ENCODE results near the gene CACNA1I. TPM values are rescaled to one million over a fixed set of nuclear protein-coding genes. Genes with fewer than 3 reads are reported as not detected.

CACNA1I gene
- total and polyA plus RNA-seq, 2 donors (not counting 1 experiment from before 2014, with no cell fraction given): 0.07 to 0.25 TPM

- no peaks in the 10 kb centered on the region for H4K20me1 ChIP-seq (ENCODE audit: control insufficient read depth, insufficient read depth, low read length, poor library complexity, severe bottlenecking)
Observed at GRCh38 chr22:39703091-39703490, 132.5 kb downstream of the CACNA1I start.

GRCh38 chr22:39703928-39704639, 133.5 kb downstream of the CACNA1I start:
- no peak overlapping the region for H3K27ac Mint-ChIP-seq
- DNase-seq (no peak), ATAC-seq (ENCODE audit: low read depth) (no peak)
- H3K4me3 Mint-ChIP-seq: no peak overlapping the region
- ChIA-PET POLR2A (no interaction called here), CTCF (interaction anchor here (0.6 to 0.9 kb wide), 2 partner anchors 240 to 614 kb away, joined by 3 read pairs; no protein-coding TSS in a partner anchor)
- TF ChIP-seq EZH2 (IDR thresholded peaks at IDR 0.05; ENCODE audit: borderline replicate concordance, insufficient read depth, low read depth, low read length, poor library complexity, severe bottlenecking): no peak
- TF ChIP-seq, protein P1, sequence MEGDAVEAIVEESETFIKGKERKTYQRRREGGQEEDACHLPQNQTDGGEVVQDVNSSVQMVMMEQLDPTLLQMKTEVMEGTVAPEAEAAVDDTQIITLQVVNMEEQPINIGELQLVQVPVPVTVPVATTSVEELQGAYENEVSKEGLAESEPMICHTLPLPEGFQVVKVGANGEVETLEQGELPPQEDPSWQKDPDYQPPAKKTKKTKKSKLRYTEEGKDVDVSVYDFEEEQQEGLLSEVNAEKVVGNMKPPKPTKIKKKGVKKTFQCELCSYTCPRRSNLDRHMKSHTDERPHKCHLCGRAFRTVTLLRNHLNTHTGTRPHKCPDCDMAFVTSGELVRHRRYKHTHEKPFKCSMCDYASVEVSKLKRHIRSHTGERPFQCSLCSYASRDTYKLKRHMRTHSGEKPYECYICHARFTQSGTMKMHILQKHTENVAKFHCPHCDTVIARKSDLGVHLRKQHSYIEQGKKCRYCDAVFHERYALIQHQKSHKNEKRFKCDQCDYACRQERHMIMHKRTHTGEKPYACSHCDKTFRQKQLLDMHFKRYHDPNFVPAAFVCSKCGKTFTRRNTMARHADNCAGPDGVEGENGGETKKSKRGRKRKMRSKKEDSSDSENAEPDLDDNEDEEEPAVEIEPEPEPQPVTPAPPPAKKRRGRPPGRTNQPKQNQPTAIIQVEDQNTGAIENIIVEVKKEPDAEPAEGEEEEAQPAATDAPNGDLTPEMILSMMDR (IDR thresholded peaks at IDR 0.05): no peak
- H2AFZ ChIP-seq (ENCODE audit: insufficient read depth, low read depth, low read length, poor library complexity, severe bottlenecking): no peak overlapping the region
- intact Hi-C loops (cut with micrococcal nuclease): no loop called here
- peaks cover 0 to 2% (median 0%) of the 10 kb centered on the region in 4 experiments for H3K27me3 ChIP-seq (replicated peaks in 1 of 4; ENCODE audit: control extremely low read depth in 1 of 4, control insufficient read depth in 3 of 4, insufficient read depth in 4 of 4, low read length in 3 of 4)
- H3K9ac ChIP-seq (ENCODE audit: low read length): no peak overlapping the region
- H3K9me3 ChIP-seq (ENCODE audit: control extremely low read depth in 1 of 3, control insufficient read depth in 2 of 3, insufficient read depth in 1 of 3, low read length in 2 of 3): no peaks in the 10 kb centered on the region
- no peaks in the 10 kb centered on the region for H4K20me1 ChIP-seq (ENCODE audit: control insufficient read depth, insufficient read depth, low read length, poor library complexity, severe bottlenecking)
- H3K9me3 Mint-ChIP-seq (ENCODE audit: insufficient read depth): no peaks in the 10 kb centered on the region
- no peak overlapping the region for H3K4me3 ChIP-seq (ENCODE audit: control extremely low read depth in 1 of 5, extremely low read depth in 1 of 5, insufficient read depth in 1 of 5, low read depth in 2 of 5, low read length in 4 of 5)
- WGBS (ENCODE audit: insufficient coverage): 81% methylated on average over 17 of the region's 17 CpGs
- no peaks in the 10 kb centered on the region for H3K79me2 ChIP-seq (ENCODE audit: control insufficient read depth, insufficient read depth, low read length)
- no peaks in the 10 kb centered on the region for H3K4me1 ChIP-seq (ENCODE audit: control insufficient read depth in 2 of 2, insufficient read depth in 2 of 2, low read length in 2 of 2)
- no peaks in the 10 kb centered on the region for H3K36me3 ChIP-seq (replicated peaks in 1 of 2; ENCODE audit: control extremely low read depth in 1 of 2, control insufficient read depth in 1 of 2, extremely low read depth in 1 of 2, insufficient read depth in 2 of 2, low read length in 1 of 2)
- peaks cover 16% of the 10 kb centered on the region for H3K27me3 Mint-ChIP-seq
- H3K4me1 Mint-ChIP-seq: no peaks in the 10 kb centered on the region
- H3K4me2 ChIP-seq (replicated peaks; ENCODE audit: low read depth, low read length, poor library complexity, severe bottlenecking): no peak overlapping the region
- H3K27ac ChIP-seq (ENCODE audit: low read length in 2 of 2): no peak overlapping the region

More at GRCh38 chr22:39703091-39703490, 132.5 kb downstream of the CACNA1I start:
- Histone ChIP-seq H3K36me3 (replicated peaks in 1 of 2; ENCODE audit: control extremely low read depth in 1 of 2, control insufficient read depth in 1 of 2, extremely low read depth in 1 of 2, insufficient read depth in 2 of 2, low read length in 1 of 2) (no peaks in the 10 kb centered on the region), H3K4me1 (ENCODE audit: control insufficient read depth in 2 of 2, insufficient read depth in 2 of 2, low read length in 2 of 2) (no peaks in the 10 kb centered on the region), H3K27ac (ENCODE audit: low read length in 2 of 2) (no peak overlapping the region), H3K27me3 (replicated peaks in 1 of 4; ENCODE audit: control extremely low read depth in 1 of 4, control insufficient read depth in 3 of 4, insufficient read depth in 4 of 4, low read length in 3 of 4) (peaks cover 0 to 2% (median 0%) of the 10 kb centered on the region in 4 experiments), H2AFZ (ENCODE audit: insufficient read depth, low read depth, low read length, poor library complexity, severe bottlenecking) (no peak overlapping the region), H3K79me2 (ENCODE audit: control insufficient read depth, insufficient read depth, low read length) (no peaks in the 10 kb centered on the region), H3K9me3 (ENCODE audit: control extremely low read depth in 1 of 3, control insufficient read depth in 2 of 3, insufficient read depth in 1 of 3, low read length in 2 of 3) (no peaks in the 10 kb centered on the region), H3K9ac (ENCODE audit: low read length) (no peak overlapping the region), H3K4me2 (replicated peaks; ENCODE audit: low read depth, low read length, poor library complexity, severe bottlenecking) (no peak overlapping the region), H3K4me3 (ENCODE audit: control extremely low read depth in 1 of 5, extremely low read depth in 1 of 5, insufficient read depth in 1 of 5, low read depth in 2 of 5, low read length in 4 of 5) (no peak overlapping the region)
- H3K4me3 Mint-ChIP-seq: no peak overlapping the region
- DNase-seq: no peak
- no peak overlapping the region for H3K27ac Mint-ChIP-seq
- WGBS (ENCODE audit: insufficient coverage): 95% methylated on average over 5 of the region's 8 CpGs
- CTCF ChIA-PET: interaction anchor here (0.9 to 1.5 kb wide), 2 partner anchors 234 to 241 kb away, joined by 3 read pairs; no protein-coding TSS in a partner anchor
- ATAC-seq (ENCODE audit: low read depth): no peak
- intact Hi-C loops (cut with micrococcal nuclease): no loop called here
- no peaks in the 10 kb centered on the region for H3K9me3 Mint-ChIP-seq (ENCODE audit: insufficient read depth)
- no peak for TF ChIP-seq EZH2 (IDR thresholded peaks at IDR 0.05; ENCODE audit: borderline replicate concordance, insufficient read depth, low read depth, low read length, poor library complexity, severe bottlenecking)
- TF ChIP-seq, protein P1 (IDR thresholded peaks at IDR 0.05): no peak
- POLR2A ChIA-PET: no interaction called here
- peaks cover 9% of the 10 kb centered on the region for H3K27me3 Mint-ChIP-seq
- H3K4me1 Mint-ChIP-seq: no peaks in the 10 kb centered on the region

Measured in B cell (primary cell).